IMR-90 (cell line): ENCODE results near the gene C16orf87. TPM values are rescaled to one million over a fixed set of nuclear protein-coding genes. Genes with fewer than 3 reads are reported as not detected.

Experiments
- ATAC-seq: fragments of 200-7000 bp; cut with Tn5 transposase; 2 replicates; pipeline ENCODE4 v1.9.1; 2020; ENCODE audit warnings: low read depth, mild to moderate bottlenecking, moderate library complexity
- BruUV-seq: library from RNA; stranded (reverse); fragments of 400-500 nt; replicated peaks from 2 replicates; lab custom pipeline; 2021; lab: Mats Ljungman, UMichigan
- CTCF ChIA-PET: fragments of 300-600 bp; formaldehyde crosslinking; extraction: SDS; loops from one replicate; lab custom pipeline; 2021; ENCODE audit warnings: antibody characterized with exemption; lab: Yijun Ruan, JAX
- POLR2A ChIA-PET: fragments of 300-600 bp; sonication (Branson Sonifier 250); formaldehyde crosslinking; loops from one replicate; lab custom pipeline; 2022; ENCODE audit warnings: antibody characterized with exemption; ENCODE audit not compliant: unreplicated experiment; lab: Charles Lee
- DNase-seq: peaks from one replicate; pipeline ENCODE4 v3.0.0; 2013
- H2AFZ ChIP-seq: replicated peaks from 2 replicates; pipeline ENCODE3; 2013; ENCODE audit warnings: low read length, mild to moderate bottlenecking; ENCODE audit not compliant: poor library complexity
- H2AK5ac ChIP-seq: 2 replicates; pipeline ENCODE4 v1.6.1; 2013; ENCODE audit warnings: low read depth, low read length, inconsistent platforms
- H2AK9ac ChIP-seq: replicated peaks from 2 replicates; pipeline ENCODE3; 2013; ENCODE audit warnings: mild to moderate bottlenecking, low read depth, low read length, moderate library complexity; ENCODE audit not compliant: poor library complexity
- H2BK120ac ChIP-seq: 2 replicates; pipeline ENCODE4 v1.6.1; 2013; ENCODE audit warnings: low read depth, low read length, inconsistent platforms
- H2BK15ac ChIP-seq: 3 replicates; pipeline ENCODE4 v1.6.1; 2013; ENCODE audit warnings: low read depth, low read length, inconsistent platforms
- H2BK20ac ChIP-seq: 2 replicates; pipeline ENCODE4 v1.6.1; 2013; ENCODE audit warnings: low read depth, mild to moderate bottlenecking, inconsistent platforms, low read length, moderate library complexity
- H2BK5ac ChIP-seq: 2 replicates; pipeline ENCODE4 v1.6.1; 2013; ENCODE audit warnings: mild to moderate bottlenecking, low read depth, low read length, inconsistent platforms; ENCODE audit not compliant: poor library complexity, severe bottlenecking
- H3K14ac ChIP-seq: replicated peaks from 2 replicates; pipeline ENCODE4 v1.6.1; 2013; ENCODE audit warnings: low read depth, low read length, inconsistent platforms
- H3K18ac ChIP-seq: 2 replicates; pipeline ENCODE4 v1.6.1; 2013; ENCODE audit warnings: low read depth, low read length, control low read depth
- H3K23ac ChIP-seq: 2 replicates; pipeline ENCODE4 v1.6.1; 2013; ENCODE audit warnings: low read depth, low read length, inconsistent platforms
- H3K27ac ChIP-seq: 2 replicates; pipeline ENCODE4 v1.5.1; 2013; ENCODE audit warnings: mild to moderate bottlenecking, control low read depth, low read length; ENCODE audit not compliant: insufficient read depth
- H3K27me3 ChIP-seq: 2 replicates; pipeline ENCODE4 v1.6.1; 2013; ENCODE audit warnings: low read length; ENCODE audit not compliant: control insufficient read depth, insufficient read depth
- H3K36me3 ChIP-seq: 2 replicates; pipeline ENCODE4 v1.6.1; 2013; ENCODE audit warnings: low read length, mixed read lengths; ENCODE audit not compliant: control insufficient read depth, insufficient read depth
- H3K4ac ChIP-seq: 2 replicates; pipeline ENCODE4 v1.6.1; 2013; ENCODE audit warnings: low read depth, low read length, inconsistent platforms
- H3K4me1 ChIP-seq: 2 replicates; pipeline ENCODE4 v1.6.1; 2013; ENCODE audit warnings: low read length, mixed read lengths; ENCODE audit not compliant: control insufficient read depth, insufficient read depth
- H3K4me2 ChIP-seq: 2 replicates; pipeline ENCODE4 v1.6.1; 2013; ENCODE audit warnings: low read depth, mild to moderate bottlenecking, control low read depth, low read length, moderate library complexity
- H3K4me3 ChIP-seq: 2 replicates; pipeline ENCODE4 v1.5.1; 2013; ENCODE audit warnings: low read depth, mild to moderate bottlenecking, control low read depth, low read length, moderate library complexity; ENCODE audit not compliant: insufficient read depth
- H3K56ac ChIP-seq: 2 replicates; pipeline ENCODE4 v1.6.1; 2013; ENCODE audit warnings: low read length, inconsistent platforms; ENCODE audit not compliant: insufficient read depth; ENCODE audit errors: extremely low read depth
- H3K79me1 ChIP-seq, 2 experiments: 2 replicates each; pipeline ENCODE4 v1.6.1; 2013; ENCODE audit warnings: low read length in 2 of 2, inconsistent platforms in 1 of 2, low read depth in 1 of 2
- H3K9ac ChIP-seq: 2 replicates; pipeline ENCODE4 v1.6.1; 2013; ENCODE audit warnings: low read depth, low read length, control low read depth
- H3K9me1 ChIP-seq: 2 replicates; pipeline ENCODE4 v1.6.1; 2013; ENCODE audit warnings: low read length, inconsistent platforms; ENCODE audit not compliant: insufficient read depth
- H3K9me3 ChIP-seq: 2 replicates; pipeline ENCODE4 v1.6.1; 2013; ENCODE audit warnings: low read length; ENCODE audit not compliant: control insufficient read depth, insufficient read depth
- H4K20me1 ChIP-seq: 2 replicates; pipeline ENCODE4 v1.6.1; 2013; ENCODE audit warnings: low read length, inconsistent platforms; ENCODE audit not compliant: insufficient read depth
- H4K5ac ChIP-seq: 2 replicates; pipeline ENCODE4 v1.6.1; 2013; ENCODE audit warnings: mild to moderate bottlenecking, low read depth, low read length, control low read depth
- H4K8ac ChIP-seq, 2 experiments: 2 replicates each; pipeline ENCODE4 v1.6.1; 2013; ENCODE audit warnings: low read depth in 2 of 2, low read length in 2 of 2, control low read depth in 1 of 2, inconsistent platforms in 1 of 2
- H4K91ac ChIP-seq: 2 replicates; pipeline ENCODE4 v1.6.1; 2013; ENCODE audit warnings: low read depth, low read length, inconsistent platforms; ENCODE audit not compliant: insufficient read depth
- FOS ChIP-seq: fragments of 150-350 bp; IDR thresholded peaks from 2 replicates; pipeline ENCODE4 v1.6.1; 2016; ENCODE audit warnings: low read depth, low read length
- RAD21 ChIP-seq: IDR thresholded peaks from 2 replicates; pipeline ENCODE4 v1.6.1; 2012; ENCODE audit warnings: low read length, improper control_type of control experiment
- RCOR1 ChIP-seq: IDR thresholded peaks from 2 replicates; pipeline ENCODE4 v1.6.1; 2012; ENCODE audit warnings: mild to moderate bottlenecking, low read length, improper control_type of control experiment; ENCODE audit not compliant: insufficient replicate concordance
- WGBS, 2 experiments: methylation state at CpG; one replicate each; pipeline versions ENCODE4 v1.1.5 to v1.1.7; 2013; ENCODE audit warnings: missing lambda C conversion rate in 2 of 2; ENCODE audit not compliant: insufficient read length in 1 of 2; ENCODE audit errors: extremely low coverage in 2 of 2; 5-methylcytosine and 5-hydroxymethylcytosine counted together
- dilution Hi-C: fragments of 300-500 bp; cut with HindIII; formaldehyde crosslinking; loops from one replicate; pipeline ENCODE4 v1.14.3; 2018; ENCODE audit warnings: low sequenced_read_pairs; ENCODE audit not compliant: unreplicated experiment
- in situ Hi-C: fragments of 300-500 bp; cut with MboI; formaldehyde crosslinking; loops from 3 replicates; pipeline ENCODE4 v1.14.3; 2019; ENCODE audit warnings: low sequenced_read_pairs, inconsistent platforms, mixed read lengths
- intact Hi-C: fragments of 100-400 bp; cut with micrococcal nuclease; formaldehyde crosslinking; loops from 2 replicates; pipeline ENCODE4 v1.10.0; 2022
- polyA plus RNA-seq, 3 experiments: library from polyadenylated mRNA; depleted of rRNA; stranded (reverse); fragments of >200 nt; gene quantifications; 2 replicates each; pipeline ENCODE4 v1.2.3, GENCODE V29; 2012; ENCODE audit warnings: low replicate concordance in 1 of 3
- total RNA-seq: library from RNA; depleted of rRNA; stranded (reverse); fragments of >200 nt; gene quantifications from 2 replicates; pipeline ENCODE4 v1.2.3, GENCODE V29; 2012

Gene C16orf87
- total and polyA plus RNA-seq, 2 of the 4 experiments (the other 2 are of a cell fraction) = 6.3 to 8.1 TPM

DNA sequence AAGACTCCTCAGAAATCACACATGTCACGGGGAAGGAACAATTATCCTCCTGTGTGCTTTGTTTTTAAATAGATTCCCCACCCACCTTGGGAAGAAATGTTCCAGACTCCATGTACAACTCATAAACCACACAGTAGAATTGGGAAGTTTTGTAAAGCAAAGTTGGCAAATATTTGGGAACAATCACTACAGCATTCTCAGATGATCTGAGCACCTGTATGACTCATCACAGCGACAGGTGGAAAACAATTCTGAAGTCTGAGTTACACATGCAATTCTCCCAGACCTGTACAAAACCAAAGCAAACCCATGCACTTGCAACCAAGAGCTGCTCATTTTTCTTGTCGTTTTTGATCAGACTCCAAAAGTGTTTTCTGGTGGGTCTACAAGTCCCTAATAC lies 68.4 kb downstream of the C16orf87 start:
- Histone ChIP-seq H3K27ac (no peak overlapping the region), H3K4ac (no peak overlapping the region), H3K56ac (no peak overlapping the region), H3K9ac (no peak overlapping the region), H3K23ac (no peak overlapping the region), H2AK9ac (no peak overlapping the region), H4K91ac (no peak overlapping the region), H2BK15ac (no peak overlapping the region), H3K18ac (no peak overlapping the region), H4K20me1 (no peaks in the 10 kb centered on the region), H3K9me1 (0 out of 2 replicates have a peak, but pooled peaks cover 3% of the 10 kb centered on the region), H3K14ac (no peak overlapping the region), H2BK5ac (no peak overlapping the region), H4K8ac (no peak overlapping the region), H2BK120ac (no peak overlapping the region), H3K4me3 (no peak overlapping the region), H3K27me3 (peaks cover 5% of the 10 kb centered on the region; the same call in 1 of the 2 replicates), H3K9me3 (no peaks in the 10 kb centered on the region), H4K5ac (no peak overlapping the region), H2AFZ (no peak overlapping the region), H3K79me1 (no peaks in the 10 kb centered on the region), H2BK20ac (no peak overlapping the region), H3K36me3 (no peaks in the 10 kb centered on the region), H2AK5ac (no peak overlapping the region), H3K4me1 (peaks cover 4% of the 10 kb centered on the region; the same call in 1 of the 2 replicates), H3K4me2 (no peak overlapping the region)
- no peak for DNase-seq
- in situ Hi-C loops = no loop called here
- dilution Hi-C loops = no loop called here
- POLR2A ChIA-PET = no interaction called here
- BruUV-seq = no TSS peak
- CTCF ChIA-PET = no interaction called here
- no peak for ATAC-seq
- intact Hi-C loops = no loop called here
- TF ChIP-seq FOS (peak; percentile 14; the same call in 1 of the 2 replicates), RCOR1 (no peak), RAD21 (no peak)
- no CpG with 5 or more reads among the region's 3 CpGs for WGBS, 2 experiments
